Duodenal mucosa (tissue), 2 donors: Measurements from ENCODE around the gene BEST4.
A peak's percentile ranks its signal among the peaks of the same experiment; 100 is the strongest.
"Not testable (repeated sequence)": the region's sequence is repeated elsewhere in the genome, so short reads cannot be mapped to it uniquely, and the experiment has no call there.

Source experiments
- H3K27ac ChIP-seq: one replicate; pipeline ENCODE4 v1.7.0; 2013; ENCODE audit warnings: low read depth, low read length
- H3K27me3 ChIP-seq, 2 donors: one replicate each; pipeline ENCODE4 v1.7.0; 2013; ENCODE audit warnings: low read length in 2 of 2, control low read depth in 1 of 2; ENCODE audit not compliant: insufficient read depth in 2 of 2, control insufficient read depth in 1 of 2
- H3K36me3 ChIP-seq, 2 donors: one replicate each; pipeline ENCODE4 v1.7.0; 2013; ENCODE audit warnings: low read length in 2 of 2, control low read depth in 1 of 2; ENCODE audit not compliant: insufficient read depth in 2 of 2, control insufficient read depth in 1 of 2
- H3K4me1 ChIP-seq, 2 donors: one replicate each; pipeline ENCODE4 v1.7.0; 2013; ENCODE audit warnings: low read length in 2 of 2, control low read depth in 1 of 2; ENCODE audit not compliant: insufficient read depth in 2 of 2, control insufficient read depth in 1 of 2
- H3K4me3 ChIP-seq, 2 donors: one replicate each; pipeline ENCODE4 v1.7.0; 2013; ENCODE audit warnings: low read length in 2 of 2, low read depth in 1 of 2
- H3K9ac ChIP-seq, 2 donors: one replicate each; pipeline ENCODE4 v1.7.0; 2013; ENCODE audit warnings: low read length in 2 of 2, low read depth in 1 of 2
- H3K9me3 ChIP-seq, 2 donors: one replicate each; pipeline ENCODE4 v1.7.0; 2013; ENCODE audit warnings: low read length in 2 of 2, control low read depth in 1 of 2; ENCODE audit not compliant: control insufficient read depth in 1 of 2

BEST4 gene

GRCh38 chr1:44775930-44776729 is 11.8 kb downstream of the BEST4 start:
- H3K27me3 ChIP-seq: no peaks in the 10 kb centered on the region
- peak overlapping the region; percentile 90 to 98 for H3K4me3 ChIP-seq
- peaks cover 11 to 44% of the 10 kb centered on the region in 2 donors for H3K36me3 ChIP-seq

GRCh38 chr1:44775078-44775929 is 12.7 kb downstream of the BEST4 start, which contains the start of gene RPS8:
TSS of gene RPS8 (plus strand) at chr1:44775540. CDS start at chr1:44775597, 57 bp downstream.
- peaks cover 9 to 36% of the 10 kb centered on the region in 2 donors for H3K36me3 ChIP-seq
- H3K4me1 ChIP-seq: peaks cover 21% of the 10 kb centered on the region in 2 donors
- H3K9ac ChIP-seq: peak within 1 kb of the TSS; percentile 93 to 99
- no peaks in the 10 kb centered on the region for H3K27me3 ChIP-seq
- no peaks in the 10 kb centered on the region for H3K9me3 ChIP-seq
- H3K27ac ChIP-seq: peak within 1 kb of the TSS; percentile 87
- peak within 1 kb of the TSS; percentile 90 to 98 for H3K4me3 ChIP-seq

More at GRCh38 chr1:44775930-44776729, 11.8 kb downstream of the BEST4 start:
- peak overlapping the region; percentile 68 for H3K27ac ChIP-seq
- peaks cover 21% of the 10 kb centered on the region in 2 donors for H3K4me1 ChIP-seq
- peak overlapping the region; percentile 83 to 99 for H3K9ac ChIP-seq
- no peaks in the 10 kb centered on the region for H3K9me3 ChIP-seq

GRCh38 chr1:44766421-44766820 is 21.5 kb downstream of the BEST4 start:
- not testable (repeated sequence) for H3K4me3 ChIP-seq, H3K9me3 ChIP-seq, H3K27ac ChIP-seq, H3K27me3 ChIP-seq, H3K9ac ChIP-seq, H3K4me1 ChIP-seq
- H3K36me3 ChIP-seq: peaks cover 0 to 28% of the 10 kb centered on the region in 2 donors

GRCh38 chr1:44760876-44761275 is 27.1 kb downstream of the BEST4 start:
- no peaks in the 10 kb centered on the region for H3K9me3 ChIP-seq
- H3K27me3 ChIP-seq: no peaks in the 10 kb centered on the region
- H3K36me3 ChIP-seq: peaks cover 3 to 62% of the 10 kb centered on the region in 2 donors
- H3K27ac ChIP-seq: no peak overlapping the region
- no peak overlapping the region for H3K4me3 ChIP-seq
- H3K4me1 ChIP-seq: peaks cover 0 to 7% of the 10 kb centered on the region in 2 donors
- H3K9ac ChIP-seq: no peak overlapping the region

GRCh38 chr1:44759077-44759476 is 28.9 kb downstream of the BEST4 start:
- Histone ChIP-seq H3K4me1 (peaks cover 0 to 7% of the 10 kb centered on the region in 2 donors), H3K36me3 (peaks cover 3 to 72% of the 10 kb centered on the region in 2 donors), H3K9ac (no peak overlapping the region)

GRCh38 chr1:44757420-44757819 is 30.6 kb downstream of the BEST4 start:
- H3K27me3 ChIP-seq: no peaks in the 10 kb centered on the region
- H3K9ac ChIP-seq: no peak overlapping the region
- no peak overlapping the region for H3K27ac ChIP-seq
- H3K36me3 ChIP-seq: peaks cover 3 to 68% of the 10 kb centered on the region in 2 donors
- peaks cover 0 to 7% of the 10 kb centered on the region in 2 donors for H3K4me1 ChIP-seq
- H3K9me3 ChIP-seq: no peaks in the 10 kb centered on the region
- H3K4me3 ChIP-seq: no peak overlapping the region

More at GRCh38 chr1:44759077-44759476, 28.9 kb downstream of the BEST4 start:
- H3K9me3 ChIP-seq: no peaks in the 10 kb centered on the region
- no peak overlapping the region for H3K27ac ChIP-seq
- H3K4me3 ChIP-seq: no peak overlapping the region
- H3K27me3 ChIP-seq: no peaks in the 10 kb centered on the region

GRCh38 chr1:44747878-44748277 is 40.1 kb downstream of the BEST4 start:
- Histone ChIP-seq H3K27ac (no peak overlapping the region), H3K4me3 (no peak overlapping the region), H3K9ac (no peak overlapping the region), H3K36me3 (peaks cover 4 to 14% of the 10 kb centered on the region in 2 donors), H3K4me1 (no peaks in the 10 kb centered on the region), H3K27me3 (no peaks in the 10 kb centered on the region), H3K9me3 (no peaks in the 10 kb centered on the region)

GRCh38 chr1:44743211-44743610 is 44.8 kb downstream of the BEST4 start:
- Histone ChIP-seq H3K4me1 (peaks cover 10 to 14% of the 10 kb centered on the region in 2 donors), H3K27me3 (no peaks in the 10 kb centered on the region), H3K9me3 (no peaks in the 10 kb centered on the region), H3K9ac (no peak overlapping the region), H3K36me3 (peaks cover 4 to 8% of the 10 kb centered on the region in 2 donors), H3K4me3 (no peak overlapping the region), H3K27ac (no peak overlapping the region)

GRCh38 chr1:44740179-44740617 is 47.8 kb downstream of the BEST4 start:
- no peak overlapping the region for H3K27ac ChIP-seq
- no peaks in the 10 kb centered on the region for H3K9me3 ChIP-seq
- peak overlapping the region; percentile 60 to 61 for H3K9ac ChIP-seq
- peak overlapping the region; percentile 80 to 87 for H3K4me3 ChIP-seq
- peaks cover 0 to 4% of the 10 kb centered on the region in 2 donors for H3K36me3 ChIP-seq
- H3K27me3 ChIP-seq: no peaks in the 10 kb centered on the region
- H3K4me1 ChIP-seq: peaks cover 10 to 14% of the 10 kb centered on the region in 2 donors
